Karpas-422 (cell line): Measurements from ENCODE around the gene PRKG1. TPM values are rescaled to one million over a fixed set of nuclear protein-coding genes. Genes with fewer than 3 reads are reported as not detected.
A peak's percentile ranks its signal among the peaks of the same experiment; 100 is the strongest.

Experiments used
- DNase-seq: peaks from one replicate; pipeline ENCODE4 v3.0.0-alpha.2; 2015
- H2AFZ ChIP-seq: fragments of 200-600 bp; sonication (generic); 2 replicates; pipeline ENCODE4 v1.6.1; 2014; ENCODE audit warnings: antibody characterized with exemption, low read length, mixed read lengths
- H3K27ac ChIP-seq: fragments of 200-600 bp; sonication (generic); 2 replicates; pipeline ENCODE4 v1.5.1; 2014; ENCODE audit warnings: mild to moderate bottlenecking, low read length, moderate library complexity
- H3K27me3 ChIP-seq: fragments of 200-600 bp; sonication (generic); 2 replicates; pipeline ENCODE4 v1.6.1; 2014; ENCODE audit warnings: low read length, mixed read lengths
- H3K36me3 ChIP-seq: fragments of 200-600 bp; sonication (generic); 2 replicates; pipeline ENCODE4 v1.6.1; 2014; ENCODE audit warnings: low read length, mixed read lengths; ENCODE audit not compliant: insufficient read depth
- H3K4me1 ChIP-seq: fragments of 200-600 bp; sonication (generic); 2 replicates; pipeline ENCODE4 v1.6.1; 2014; ENCODE audit warnings: mild to moderate bottlenecking, low read length, mixed read lengths
- H3K4me2 ChIP-seq: fragments of 200-600 bp; sonication (generic); 2 replicates; pipeline ENCODE4 v1.6.1; 2014; ENCODE audit warnings: low read length, low read depth, mild to moderate bottlenecking; ENCODE audit not compliant: poor library complexity, severe bottlenecking
- H3K4me3 ChIP-seq: fragments of 200-600 bp; sonication (generic); 2 replicates; pipeline ENCODE4 v1.5.1; 2014; ENCODE audit warnings: mild to moderate bottlenecking, antibody characterized with exemption, low read length, mixed read lengths
- H3K79me2 ChIP-seq: fragments of 200-600 bp; sonication (generic); 2 replicates; pipeline ENCODE4 v1.6.1; 2014; ENCODE audit warnings: mild to moderate bottlenecking, low read length, mixed read lengths
- H3K9ac ChIP-seq: fragments of 200-600 bp; sonication (generic); 2 replicates; pipeline ENCODE4 v1.6.0; 2014; ENCODE audit warnings: low read length
- H3K9me2 ChIP-seq: fragments of 200-600 bp; sonication (generic), shearing (Covaris generic); replicated peaks from 2 replicates; pipeline ENCODE4 v1.6.0; 2014; ENCODE audit warnings: mild to moderate bottlenecking, low read length, moderate library complexity; ENCODE audit not compliant: insufficient read depth
- H3K9me3 ChIP-seq: fragments of 300-700, 200-600 bp; sonication (generic); 2 replicates; pipeline ENCODE4 v1.6.1; 2014; ENCODE audit warnings: low read length, mixed read lengths
- H4K20me1 ChIP-seq: fragments of 200-600 bp; sonication (generic); 2 replicates; pipeline ENCODE4 v1.6.1; 2014; ENCODE audit warnings: mild to moderate bottlenecking, antibody characterized with exemption, low read length, low read depth; ENCODE audit not compliant: insufficient read depth
- total RNA-seq: library from RNA; depleted of rRNA; stranded (reverse); fragments of >200 nt; shearing (Covaris generic); gene quantifications from 2 replicates; pipeline ENCODE4 v1.2.3, GENCODE V29; 2014; ENCODE audit warnings: low replicate concordance

Gene PRKG1
- total RNA-seq, 1 experiment from 2014 or later, result not detected

GRCh38 chr10:52308251-52309031 lies 1234.2 kb downstream of the PRKG1 start:
- Histone ChIP-seq H3K4me3 (no peak overlapping the region), H3K9ac (no peak overlapping the region)
- peak; percentile 41 for DNase-seq

GRCh38 chr10:52312942-52313255 lies 1238.6 kb downstream of the PRKG1 start:
- H3K79me2 ChIP-seq, result no peaks in the 10 kb centered on the region
- peaks cover 4% of the 10 kb centered on the region; the same call in 1 of the 2 replicates for H3K9me3 ChIP-seq
- no peaks in the 10 kb centered on the region for H3K36me3 ChIP-seq
- no peak overlapping the region for H3K4me2 ChIP-seq
- no peaks in the 10 kb centered on the region for H3K4me1 ChIP-seq
- DNase-seq, result no peak
- H3K4me3 ChIP-seq, result no peak overlapping the region
- no peak overlapping the region for H3K27ac ChIP-seq
- no peaks in the 10 kb centered on the region for H3K9me2 ChIP-seq
- no peaks in the 10 kb centered on the region for H3K27me3 ChIP-seq
- H2AFZ ChIP-seq, result no peak overlapping the region
- no peak overlapping the region for H3K9ac ChIP-seq
- no peaks in the 10 kb centered on the region for H4K20me1 ChIP-seq

More at GRCh38 chr10:52308251-52309031, 1234.2 kb downstream of the PRKG1 start:
- no peaks in the 10 kb centered on the region for H3K9me2 ChIP-seq
- no peaks in the 10 kb centered on the region for H4K20me1 ChIP-seq
- no peaks in the 10 kb centered on the region for H3K27me3 ChIP-seq
- no peak overlapping the region for H3K27ac ChIP-seq
- H3K4me2 ChIP-seq, result no peak overlapping the region
- 0 out of 2 replicates have a peak, but pooled peaks cover 2% of the 10 kb centered on the region for H3K9me3 ChIP-seq
- H3K79me2 ChIP-seq, result no peaks in the 10 kb centered on the region
- H3K4me1 ChIP-seq, result no peaks in the 10 kb centered on the region
- H2AFZ ChIP-seq, result no peak overlapping the region
- H3K36me3 ChIP-seq, result no peaks in the 10 kb centered on the region

GRCh38 chr10:52313256-52313932 lies 1239.1 kb downstream of the PRKG1 start:
- no peak overlapping the region for H3K4me2 ChIP-seq
- no peak overlapping the region for H3K27ac ChIP-seq
- no peak overlapping the region for H3K9ac ChIP-seq
- H2AFZ ChIP-seq, result no peak overlapping the region
- peaks cover 4% of the 10 kb centered on the region; the same call in 1 of the 2 replicates for H3K9me3 ChIP-seq
- no peaks in the 10 kb centered on the region for H3K79me2 ChIP-seq
- no peaks in the 10 kb centered on the region for H4K20me1 ChIP-seq
- no peaks in the 10 kb centered on the region for H3K27me3 ChIP-seq
- H3K4me3 ChIP-seq, result no peak overlapping the region
- no peaks in the 10 kb centered on the region for H3K9me2 ChIP-seq
- H3K36me3 ChIP-seq, result no peaks in the 10 kb centered on the region
- no peaks in the 10 kb centered on the region for H3K4me1 ChIP-seq
- DNase-seq, result no peak

- no peak within 1 kb of the TSS for H3K9ac ChIP-seq
- no peaks in the 10 kb centered on the region for H4K20me1 ChIP-seq
- no peaks in the 10 kb centered on the region for H3K79me2 ChIP-seq
- no peak within 1 kb of the TSS for H2AFZ ChIP-seq
- no peaks in the 10 kb centered on the region for H3K9me2 ChIP-seq
- no peaks in the 10 kb centered on the region for H3K4me1 ChIP-seq
- H3K4me2 ChIP-seq, result no peak within 1 kb of the TSS
- DNase-seq, result no peak
- peaks cover 6% of the 10 kb centered on the region; the same call in 1 of the 2 replicates for H3K9me3 ChIP-seq
- no peaks in the 10 kb centered on the region for H3K27me3 ChIP-seq
- no peaks in the 10 kb centered on the region for H3K36me3 ChIP-seq
- H3K27ac ChIP-seq, result no peak within 1 kb of the TSS
- no peak within 1 kb of the TSS for H3K4me3 ChIP-seq
These were observed 1239.9 kb downstream of the PRKG1 start, which contains the start of gene DKK1 for GRCh38 chr10:52313933-52314821. Gene DKK1, plus strand, starts transcription at chr10:52314281. Its CDS starts 154 bp downstream, at chr10:52314435.

GRCh38 chr10:52314822-52315552 lies 1240.7 kb downstream of the PRKG1 start:
- no peak overlapping the region for H3K9ac ChIP-seq
- no peaks in the 10 kb centered on the region for H3K36me3 ChIP-seq
- no peaks in the 10 kb centered on the region for H3K9me2 ChIP-seq
- H2AFZ ChIP-seq, result no peak overlapping the region
- no peaks in the 10 kb centered on the region for H4K20me1 ChIP-seq
- no peak for DNase-seq
- no peaks in the 10 kb centered on the region for H3K79me2 ChIP-seq
- no peaks in the 10 kb centered on the region for H3K27me3 ChIP-seq
- no peak overlapping the region for H3K27ac ChIP-seq
- H3K4me2 ChIP-seq, result no peak overlapping the region
- peaks cover 6% of the 10 kb centered on the region; the same call in 1 of the 2 replicates for H3K9me3 ChIP-seq
- no peaks in the 10 kb centered on the region for H3K4me1 ChIP-seq
- H3K4me3 ChIP-seq, result no peak overlapping the region

- Histone ChIP-seq H3K9me3 (peaks cover 6% of the 10 kb centered on the region; the same call in 1 of the 2 replicates), H3K4me2 (no peak overlapping the region)
- DNase-seq, result no peak
These were observed 1241.7 kb downstream of the PRKG1 start for GRCh38 chr10:52316001-52316400.

GRCh38 chr10:52316500-52316899 lies 1242.2 kb downstream of the PRKG1 start:
- Histone ChIP-seq H3K27ac (no peak overlapping the region), H3K9me3 (peaks cover 6% of the 10 kb centered on the region; the same call in 1 of the 2 replicates), H3K4me3 (no peak overlapping the region), H3K9ac (no peak overlapping the region), H3K36me3 (no peaks in the 10 kb centered on the region), H3K79me2 (no peaks in the 10 kb centered on the region), H2AFZ (no peak overlapping the region), H4K20me1 (no peaks in the 10 kb centered on the region), H3K27me3 (no peaks in the 10 kb centered on the region), H3K4me1 (no peaks in the 10 kb centered on the region), H3K4me2 (no peak overlapping the region), H3K9me2 (no peaks in the 10 kb centered on the region)
- no peak for DNase-seq

More at GRCh38 chr10:52316001-52316400, 1241.7 kb downstream of the PRKG1 start:
- Histone ChIP-seq H3K9ac (no peak overlapping the region), H3K79me2 (no peaks in the 10 kb centered on the region), H3K27me3 (no peaks in the 10 kb centered on the region), H3K27ac (no peak overlapping the region), H3K4me1 (no peaks in the 10 kb centered on the region), H2AFZ (no peak overlapping the region), H3K36me3 (no peaks in the 10 kb centered on the region), H4K20me1 (no peaks in the 10 kb centered on the region), H3K4me3 (no peak overlapping the region), H3K9me2 (no peaks in the 10 kb centered on the region)
